ENCODE measurements around the gene RNF130.

The RNF130 gene

DNA sequence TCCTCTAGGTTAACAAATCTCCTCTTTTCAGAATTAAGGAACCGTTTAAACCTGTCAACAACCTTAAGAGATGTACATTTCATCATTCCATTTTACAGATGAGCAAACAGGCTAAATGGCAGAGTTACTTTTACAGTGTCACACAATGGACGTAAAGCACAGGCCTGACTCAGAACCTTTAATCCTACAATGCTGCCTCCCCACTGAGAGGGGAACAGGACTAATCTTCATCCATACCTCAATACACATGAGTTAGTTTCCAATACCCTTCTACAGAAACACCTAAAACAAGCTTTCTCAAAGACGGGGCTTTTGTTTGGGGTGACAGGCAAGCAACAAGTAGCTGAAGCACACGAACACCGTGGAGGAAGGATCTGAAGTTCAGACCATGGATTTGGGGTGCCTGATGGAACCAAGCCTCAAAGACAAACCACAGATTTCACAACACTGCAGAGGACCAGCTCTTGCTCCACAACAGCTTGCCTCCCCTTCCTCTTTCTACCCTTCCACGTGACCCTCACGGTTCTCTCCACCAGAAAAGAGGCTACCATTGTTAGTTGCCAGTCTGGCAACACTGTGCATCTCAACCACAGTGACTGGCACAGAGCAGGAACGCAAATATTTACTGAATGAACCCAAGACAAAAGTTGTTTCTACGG lies 1.8 kb downstream of the RNF130 start:
- no peak overlapping the region for H3K4me3 ChIP-seq (ENCODE audit: low read depth, low read length)
- TF ChIP-seq, protein P1, sequence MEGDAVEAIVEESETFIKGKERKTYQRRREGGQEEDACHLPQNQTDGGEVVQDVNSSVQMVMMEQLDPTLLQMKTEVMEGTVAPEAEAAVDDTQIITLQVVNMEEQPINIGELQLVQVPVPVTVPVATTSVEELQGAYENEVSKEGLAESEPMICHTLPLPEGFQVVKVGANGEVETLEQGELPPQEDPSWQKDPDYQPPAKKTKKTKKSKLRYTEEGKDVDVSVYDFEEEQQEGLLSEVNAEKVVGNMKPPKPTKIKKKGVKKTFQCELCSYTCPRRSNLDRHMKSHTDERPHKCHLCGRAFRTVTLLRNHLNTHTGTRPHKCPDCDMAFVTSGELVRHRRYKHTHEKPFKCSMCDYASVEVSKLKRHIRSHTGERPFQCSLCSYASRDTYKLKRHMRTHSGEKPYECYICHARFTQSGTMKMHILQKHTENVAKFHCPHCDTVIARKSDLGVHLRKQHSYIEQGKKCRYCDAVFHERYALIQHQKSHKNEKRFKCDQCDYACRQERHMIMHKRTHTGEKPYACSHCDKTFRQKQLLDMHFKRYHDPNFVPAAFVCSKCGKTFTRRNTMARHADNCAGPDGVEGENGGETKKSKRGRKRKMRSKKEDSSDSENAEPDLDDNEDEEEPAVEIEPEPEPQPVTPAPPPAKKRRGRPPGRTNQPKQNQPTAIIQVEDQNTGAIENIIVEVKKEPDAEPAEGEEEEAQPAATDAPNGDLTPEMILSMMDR (IDR thresholded peaks at IDR 0.05; ENCODE audit: borderline replicate concordance, insufficient read depth, low read depth, low read length): no peak

DNA sequence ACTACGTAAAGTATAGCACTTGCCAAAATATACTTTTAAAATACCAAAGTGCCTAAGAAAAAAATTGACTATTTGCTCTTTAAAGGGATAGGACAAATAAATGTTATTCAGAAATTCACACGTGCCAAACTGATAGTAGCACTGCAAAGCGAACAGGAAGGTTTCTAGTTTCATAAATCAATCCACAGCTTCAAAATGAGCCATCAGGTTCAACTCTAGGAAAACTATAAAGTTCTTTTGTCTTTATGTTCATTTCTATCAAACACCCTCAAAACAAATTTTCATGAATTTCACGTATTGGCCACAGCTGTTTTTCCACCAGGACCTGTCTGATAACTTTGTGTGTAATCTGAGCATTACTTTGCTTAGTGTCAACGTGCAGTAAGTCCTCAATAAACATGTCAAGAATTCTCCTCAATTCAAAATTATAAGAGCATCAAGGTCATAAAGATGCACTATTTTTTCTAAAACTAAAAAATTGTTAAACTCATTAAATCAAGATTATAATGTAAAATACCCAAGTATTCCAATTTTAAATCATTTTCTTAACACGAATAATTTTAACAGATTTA lies 3.0 kb downstream of the RNF130 start:
- TF ChIP-seq, protein P1 (IDR thresholded peaks at IDR 0.05; ENCODE audit: borderline replicate concordance, insufficient read depth, low read depth, low read length): no peak
- H3K4me3 ChIP-seq (ENCODE audit: low read depth, low read length): no peak overlapping the region

DNA sequence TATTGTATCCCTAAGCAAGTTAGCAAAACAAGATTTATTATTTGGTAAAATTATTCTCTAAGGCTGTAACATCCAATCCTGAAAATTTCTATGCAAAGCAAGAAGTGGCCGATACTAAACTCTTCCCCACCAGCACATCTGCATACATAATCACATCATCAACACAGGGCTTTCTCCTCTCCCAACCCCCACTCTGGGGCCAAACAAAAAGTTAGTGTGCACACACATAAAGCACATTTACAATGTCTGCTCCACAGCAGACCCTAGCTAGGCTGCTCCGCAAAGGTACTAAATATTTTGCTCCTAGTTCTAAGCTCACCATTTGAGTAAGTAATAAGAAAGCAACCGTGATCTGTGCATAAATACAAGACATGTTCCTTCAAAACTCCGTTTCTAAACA lies 3.6 kb downstream of the RNF130 start:
- TF ChIP-seq, protein P1 (IDR thresholded peaks at IDR 0.05; ENCODE audit: borderline replicate concordance, insufficient read depth, low read depth, low read length): no peak
- no peak overlapping the region for H3K4me3 ChIP-seq (ENCODE audit: low read depth, low read length)

DNA sequence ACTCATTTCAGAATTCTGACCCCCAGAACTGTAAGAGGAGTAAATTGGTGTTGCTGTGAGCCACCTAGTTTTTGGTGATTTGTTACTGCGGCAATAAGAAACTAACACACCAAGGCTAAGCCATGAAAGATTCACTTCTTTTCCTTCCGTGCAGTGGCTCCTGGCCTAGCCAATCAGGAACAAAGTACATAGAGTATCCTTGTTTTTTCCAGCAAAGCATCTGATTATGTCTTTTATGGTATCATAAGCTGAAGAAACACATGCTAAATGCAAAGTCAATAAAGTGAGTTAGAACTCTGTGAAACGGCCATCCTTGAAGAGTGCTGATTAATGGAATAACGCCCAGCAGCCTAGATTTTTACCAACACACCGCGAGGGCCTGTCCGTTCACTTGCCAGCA lies 11.4 kb downstream of the RNF130 start:
- TF ChIP-seq, protein P1 (IDR thresholded peaks at IDR 0.05; ENCODE audit: borderline replicate concordance, insufficient read depth, low read depth, low read length): no peak
- no peak overlapping the region for H3K4me3 ChIP-seq (ENCODE audit: low read depth, low read length)

DNA sequence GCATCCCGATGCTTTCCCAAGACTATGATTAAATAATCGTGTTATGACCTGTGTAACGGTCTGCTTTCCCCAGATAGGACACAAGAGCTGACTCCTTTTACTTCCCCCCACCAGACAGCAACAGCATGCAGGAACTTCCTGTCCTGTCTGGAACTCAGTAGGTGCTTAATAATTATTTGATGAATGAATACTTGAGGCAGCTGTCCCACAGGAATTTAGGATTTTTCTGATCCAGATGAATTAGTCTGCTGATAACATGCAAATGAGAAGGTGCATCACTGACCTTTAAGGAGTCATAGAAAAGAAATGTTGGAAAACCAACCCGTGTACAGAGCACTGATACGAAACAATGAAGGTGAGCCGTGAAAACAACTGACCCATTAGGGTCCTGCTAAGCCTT lies 12.2 kb downstream of the RNF130 start:
- no peak overlapping the region for H3K4me3 ChIP-seq (ENCODE audit: low read depth, low read length)
- TF ChIP-seq, protein P1 (IDR thresholded peaks at IDR 0.05; ENCODE audit: borderline replicate concordance, insufficient read depth, low read depth, low read length): no peak

DNA sequence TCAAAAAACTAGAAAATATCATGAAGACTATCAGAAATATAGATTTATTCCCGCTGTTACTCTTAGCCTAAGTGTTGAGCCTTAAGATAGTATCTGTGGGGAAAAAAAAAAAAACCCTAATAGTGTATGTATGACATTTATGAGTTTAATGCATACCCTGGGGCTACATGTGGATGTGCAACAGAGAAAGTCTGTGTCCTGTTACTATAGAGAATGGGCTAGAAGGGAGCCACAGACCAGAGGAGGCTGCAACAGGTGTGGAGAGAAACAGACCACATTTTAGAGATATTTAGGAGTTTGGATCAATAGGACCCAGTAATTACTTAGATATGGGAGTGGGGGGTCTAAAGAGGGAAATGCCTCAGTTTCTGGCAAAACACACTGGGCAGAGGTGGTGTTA lies 15.4 kb downstream of the RNF130 start:
- TF ChIP-seq, protein P1 (IDR thresholded peaks at IDR 0.05; ENCODE audit: borderline replicate concordance, insufficient read depth, low read depth, low read length): no peak
- no peak overlapping the region for H3K4me3 ChIP-seq (ENCODE audit: low read depth, low read length)

DNA sequence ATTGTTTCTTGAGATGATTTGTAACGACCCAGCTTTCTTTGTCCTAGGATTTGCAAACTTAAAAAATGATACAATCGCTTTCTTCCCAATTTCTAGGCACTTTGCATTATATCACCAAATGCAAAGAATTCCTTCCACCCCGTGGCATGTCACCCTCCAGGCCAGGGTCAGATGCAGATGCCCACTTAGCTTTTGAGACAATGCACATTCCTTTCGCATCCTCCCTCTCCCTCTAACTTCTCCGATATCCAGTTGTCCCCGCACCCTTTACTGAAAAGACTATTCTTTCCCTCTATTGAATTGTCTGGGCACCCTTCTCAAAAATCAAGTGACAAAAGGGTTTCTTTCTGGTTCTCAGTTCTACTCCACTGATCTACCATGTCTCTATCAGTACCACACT lies 17.3 kb downstream of the RNF130 start:
- TF ChIP-seq, protein P1 (IDR thresholded peaks at IDR 0.05; ENCODE audit: borderline replicate concordance, insufficient read depth, low read depth, low read length): no peak
- no peak overlapping the region for H3K4me3 ChIP-seq (ENCODE audit: low read depth, low read length)
